Measurements from ENCODE around the gene TBRG1. TPM values are rescaled to one million over a fixed set of nuclear protein-coding genes. Genes with fewer than 3 reads are reported as not detected.

Gene TBRG1
- total and polyA plus RNA-seq, 2 of the 8 experiments (the other 6 are each of a cell fraction or from before 2014, with no cell fraction given): 16.3 to 26.7 TPM

DNA sequence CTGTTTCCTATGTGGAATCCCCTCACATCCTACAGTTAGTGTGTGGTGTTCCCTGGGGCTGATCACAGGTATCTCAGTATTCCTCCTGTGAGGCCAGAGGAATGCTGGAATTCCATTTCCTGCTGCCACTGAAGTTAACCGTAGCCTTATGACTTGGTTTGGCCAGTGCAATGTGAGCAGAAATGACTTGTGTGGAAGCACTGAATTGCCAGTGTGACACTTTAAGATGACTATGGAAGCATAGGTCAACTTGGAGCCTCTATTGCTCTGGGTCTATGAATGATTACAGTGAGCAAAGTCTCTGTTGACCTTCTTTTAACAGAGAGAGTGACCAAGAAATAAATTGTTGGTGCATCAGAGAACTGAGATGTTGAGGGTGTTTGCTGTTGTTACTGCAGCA, 16.5 kb downstream of the TBRG1 start:
- Histone ChIP-seq H3K27ac (ENCODE audit: low read depth, low read length) (no peak overlapping the region), H3K56ac (replicated peaks; ENCODE audit: insufficient read length, low read depth, low read length) (no peak overlapping the region), H3K9me3 (ENCODE audit: insufficient read depth in 2 of 2, low read depth in 1 of 2, low read length in 1 of 2) (no peaks in the 10 kb centered on the region), H3K79me1 (ENCODE audit: low read depth, low read length) (no peaks in the 10 kb centered on the region), H2BK12ac (ENCODE audit: low read depth, low read length) (no peak overlapping the region), H2BK120ac (replicated peaks; ENCODE audit: low read depth, low read length) (no peak overlapping the region), H2BK20ac (ENCODE audit: low read length) (no peak overlapping the region), H3K79me2 (ENCODE audit: control insufficient read depth in 1 of 2, insufficient read depth in 2 of 2, low read length in 2 of 2) (no peaks in the 10 kb centered on the region), H4K8ac (ENCODE audit: extremely low read depth, insufficient read depth, low read length) (no peak overlapping the region), H3K4ac (replicated peaks; ENCODE audit: insufficient read length, low read depth, low read length) (no peak overlapping the region), H2BK5ac (ENCODE audit: low read depth, low read length) (no peak overlapping the region), H3K23me2 (ENCODE audit: low read depth, low read length) (no peaks in the 10 kb centered on the region; the same call in 1 of the 2 replicates), H3K23ac (ENCODE audit: insufficient read length) (no peak overlapping the region), H4K91ac (replicated peaks; ENCODE audit: insufficient read length, low read length) (peak overlapping the region; percentile 58), H3K36me3 (ENCODE audit: control insufficient read depth in 2 of 4, insufficient read depth in 4 of 4, low read length in 3 of 4) (peaks cover 0 to 14% (median 5%) of the 10 kb centered on the region in 4 experiments; a peak in 5 of 8 replicates), H3K18ac (ENCODE audit: extremely low read depth, low read length) (no peak overlapping the region), H2BK15ac (ENCODE audit: low read length) (no peak overlapping the region), H3K14ac (ENCODE audit: insufficient read length) (no peak overlapping the region), H2AK5ac (ENCODE audit: low read depth, low read length) (no peak overlapping the region), H4K5ac (ENCODE audit: insufficient read length, low read depth, low read length) (no peak overlapping the region), H4K20me1 (replicated peaks in 1 of 2; ENCODE audit: control insufficient read depth in 1 of 2, insufficient read depth in 2 of 2, low read length in 2 of 2) (no peaks in the 10 kb centered on the region), H3K27me3 (replicated peaks in 1 of 4; ENCODE audit: control insufficient read depth in 3 of 4, extremely low read depth in 1 of 4, insufficient read depth in 3 of 4, low read length in 3 of 4) (no peaks in the 10 kb centered on the region), H3K4me3 (ENCODE audit: extremely low read depth in 1 of 4, insufficient read depth in 2 of 4, low read depth in 3 of 4, low read length in 4 of 4) (no peak overlapping the region), H3K9ac (replicated peaks in 1 of 4; ENCODE audit: extremely low read depth in 1 of 4, low read depth in 3 of 4, low read length in 3 of 4) (no peak overlapping the region), H2AFZ (ENCODE audit: low read length) (no peak overlapping the region), H3K4me1 (replicated peaks in 1 of 4; ENCODE audit: control insufficient read depth in 3 of 4, insufficient read depth in 4 of 4, low read length in 3 of 4) (peaks cover 0 to 2% (median 0%) of the 10 kb centered on the region in 4 experiments; a peak in 1 of 7 replicates), H3K4me2 (ENCODE audit: insufficient read depth in 1 of 2, low read depth in 2 of 2, low read length in 2 of 2) (no peak overlapping the region)
- 89% methylated on average over 1 of the region's 1 CpG; no CpG with 5 or more reads in 1 of the 2 experiments for WGBS, 2 experiments (ENCODE audit: extremely low coverage in 1 of 2, insufficient coverage in 1 of 2, insufficient read length in 1 of 2, insufficient replicate concordance in 2 of 2, low coverage in 1 of 2, low lambda C conversion rate in 2 of 2, missing lambda C conversion rate in 1 of 2)
- POLR2A ChIA-PET (ENCODE audit: partially characterized antibody): interaction anchor here (1.2 to 2.3 kb wide), 4 partner anchors 9 to 210 kb away, joined by 3 to 7 read pairs (median 5); partner anchors contain the start of gene TBRG1
- no peak for DNase-seq (ENCODE audit: low read depth in 1 of 2, low spot score in 2 of 2)
- FAIRE-seq: no peak
- CTCF ChIA-PET (ENCODE audit: partially characterized antibody): interaction anchor here (0.6 to 8.6 kb wide), 10 partner anchors 9 to 237 kb away, joined by 3 to 69 read pairs (median 3); partner anchors contain the start of gene ESAM
- no peak for TF ChIP-seq GTF2F1 (IDR thresholded peaks at IDR 0.05; ENCODE audit: borderline replicate concordance, low read depth, low read length)
- TF ChIP-seq RAD21 (IDR thresholded peaks at IDR 0.05 in 1 of 2, conservative IDR thresholded peaks at IDR 0.05 in 1 of 2; ENCODE audit: low read depth in 2 of 2, low read length in 2 of 2): no peak
- TF ChIP-seq CEBPB (IDR thresholded peaks at IDR 0.05; ENCODE audit: low read depth, low read length): no peak
- TF ChIP-seq CHD1 (IDR thresholded peaks at IDR 0.05; ENCODE audit: low read depth, low read length): no peak
- TF ChIP-seq, protein P1, sequence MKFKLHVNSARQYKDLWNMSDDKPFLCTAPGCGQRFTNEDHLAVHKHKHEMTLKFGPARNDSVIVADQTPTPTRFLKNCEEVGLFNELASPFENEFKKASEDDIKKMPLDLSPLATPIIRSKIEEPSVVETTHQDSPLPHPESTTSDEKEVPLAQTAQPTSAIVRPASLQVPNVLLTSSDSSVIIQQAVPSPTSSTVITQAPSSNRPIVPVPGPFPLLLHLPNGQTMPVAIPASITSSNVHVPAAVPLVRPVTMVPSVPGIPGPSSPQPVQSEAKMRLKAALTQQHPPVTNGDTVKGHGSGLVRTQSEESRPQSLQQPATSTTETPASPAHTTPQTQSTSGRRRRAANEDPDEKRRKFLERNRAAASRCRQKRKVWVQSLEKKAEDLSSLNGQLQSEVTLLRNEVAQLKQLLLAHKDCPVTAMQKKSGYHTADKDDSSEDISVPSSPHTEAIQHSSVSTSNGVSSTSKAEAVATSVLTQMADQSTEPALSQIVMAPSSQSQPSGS (IDR thresholded peaks at IDR 0.05; ENCODE audit: low read length): no peak
- TF ChIP-seq KDM4A (IDR thresholded peaks at IDR 0.05; ENCODE audit: low read depth, low read length, severe bottlenecking): no peak
- TF ChIP-seq TAF7 (optimal IDR thresholded peaks at IDR 0.05; ENCODE audit: borderline replicate concordance, low read depth, low read length): no peak
- TF ChIP-seq EGR1 (IDR thresholded peaks at IDR 0.05; ENCODE audit: borderline replicate concordance, low read depth, low read length): no peak
- no peak for TF ChIP-seq RFX5 (IDR thresholded peaks at IDR 0.05; ENCODE audit: borderline replicate concordance, low read depth, low read length)
- TF ChIP-seq KDM5A (IDR thresholded peaks at IDR 0.05; ENCODE audit: low read length): no peak
- no peak for TF ChIP-seq EP300 (IDR thresholded peaks at IDR 0.05; ENCODE audit: borderline replicate concordance in 1 of 2, low read depth in 2 of 2, low read length in 2 of 2)

Data from H1 (cell line).